Measurements from ENCODE around the gene PUM1.

GRCh38 chr1:30916296-30916695 lies 149.2 kb downstream of the PUM1 start:
- TF ChIP-seq CTCF (IDR thresholded peaks at IDR 0.05; ENCODE audit: extremely low read depth in 1 of 2, insufficient read depth in 1 of 2, low read depth in 1 of 2, low read length in 2 of 2) (no peak), POLR2AphosphoS5 (IDR thresholded peaks at IDR 0.05; ENCODE audit: insufficient read depth, low read depth, low read length) (no peak), EZH2 (IDR thresholded peaks at IDR 0.05; ENCODE audit: borderline replicate concordance, low read depth, low read length, severe bottlenecking) (no peak), MAX (IDR thresholded peaks at IDR 0.05; ENCODE audit: insufficient read depth, insufficient read length) (no peak), POLR2A (IDR thresholded peaks at IDR 0.05; ENCODE audit: low read depth, low read length) (no peak)
